Measurements from ENCODE around the gene CKS1B. TPM values are rescaled to one million over a fixed set of nuclear protein-coding genes. Genes with fewer than 3 reads are reported as not detected.

The CKS1B gene
- total RNA-seq, 2 experiments from 2014 or later: 197 to 205 TPM

- no peak for DNase-seq
- H3K9me3 Mint-ChIP-seq: no peaks in the 10 kb centered on the region
- CTCF ChIA-PET: interaction anchor here (1.0 to 9.8 kb wide), 9 partner anchors 9 to 460 kb away, joined by 3 to 144 read pairs (median 5); partner anchors contain the start of genes ADAM15, LENEP and PYGO2
- H3K36me3 Mint-ChIP-seq: peaks cover 21% of the 10 kb centered on the region
- POLR2A ChIA-PET: interaction anchor here (0.8 to 4.9 kb wide), 6 partner anchors 10 to 83 kb away, joined by 3 to 31 read pairs (median 4); partner anchors contain the start of genes FLAD1 and PMVK
- intact Hi-C loops (cut with micrococcal nuclease): no loop called here
- no peaks in the 10 kb centered on the region for H3K27me3 Mint-ChIP-seq
- H3K4me1 Mint-ChIP-seq (ENCODE audit: low read depth): peaks cover 45% of the 10 kb centered on the region
- H3K4me3 Mint-ChIP-seq: no peak overlapping the region
- peak overlapping the region; percentile 18 for H3K27ac Mint-ChIP-seq
These were observed 45.1 kb downstream of the CKS1B start for GRCh38 chr1:155019377-155020245.

- CTCF ChIA-PET: interaction anchor here (0.9 to 3.1 kb wide), 4 partner anchors 22 to 69 kb away, joined by 3 to 14 read pairs (median 4); partner anchors contain the start of gene ADAM15
- no peaks in the 10 kb centered on the region for H3K9me3 Mint-ChIP-seq
- no peak overlapping the region for H3K4me3 Mint-ChIP-seq
- H3K4me1 Mint-ChIP-seq (ENCODE audit: low read depth): peaks cover 25% of the 10 kb centered on the region
- H3K27me3 Mint-ChIP-seq: no peaks in the 10 kb centered on the region
- POLR2A ChIA-PET: no interaction called here
- peaks cover 8% of the 10 kb centered on the region for H3K36me3 Mint-ChIP-seq
- DNase-seq: no peak
- no peak overlapping the region for H3K27ac Mint-ChIP-seq
- intact Hi-C loops (cut with micrococcal nuclease): no loop called here
These were observed 47.9 kb downstream of the CKS1B start for GRCh38 chr1:155022136-155022926.

- Mint-ChIP-seq H3K27ac (no peak overlapping the region), H3K4me3 (no peak overlapping the region), H3K36me3 (peaks cover 6% of the 10 kb centered on the region), H3K4me1 (ENCODE audit: low read depth) (peaks cover 21% of the 10 kb centered on the region), H3K9me3 (no peaks in the 10 kb centered on the region), H3K27me3 (no peaks in the 10 kb centered on the region)
- DNase-seq: no peak
- CTCF ChIA-PET: interaction anchor here (0.9 to 3.1 kb wide), 3 partner anchors 22 to 39 kb away, joined by 3 to 14 read pairs (median 6); partner anchors contain the start of gene ADAM15
- POLR2A ChIA-PET: no interaction called here
- intact Hi-C loops (cut with micrococcal nuclease): no loop called here
These were observed 48.4 kb downstream of the CKS1B start for GRCh38 chr1:155022927-155023236.

GRCh38 chr1:155023627-155024026 lies 49.1 kb downstream of the CKS1B start:
- Mint-ChIP-seq H3K27ac (no peak overlapping the region), H3K4me3 (no peak overlapping the region), H3K36me3 (peaks cover 6% of the 10 kb centered on the region), H3K9me3 (no peaks in the 10 kb centered on the region), H3K27me3 (no peaks in the 10 kb centered on the region), H3K4me1 (ENCODE audit: low read depth) (peaks cover 18% of the 10 kb centered on the region)
- intact Hi-C loops (cut with micrococcal nuclease): no loop called here
- no peak for DNase-seq
- POLR2A ChIA-PET: no interaction called here
- CTCF ChIA-PET: interaction anchor here (1.5 kb wide), 1 partner anchor 28 kb away, joined by 6 read pairs; the partner anchor contains the start of gene ADAM15

- intact Hi-C loops (cut with micrococcal nuclease): no loop called here
- Mint-ChIP-seq H3K9me3 (no peaks in the 10 kb centered on the region), H3K4me3 (no peak overlapping the region), H3K36me3 (peaks cover 5% of the 10 kb centered on the region), H3K4me1 (ENCODE audit: low read depth) (peaks cover 11% of the 10 kb centered on the region), H3K27me3 (no peaks in the 10 kb centered on the region), H3K27ac (no peak overlapping the region)
- ChIA-PET POLR2A (no interaction called here), CTCF (no interaction called here)
- no peak for DNase-seq
These were observed 49.8 kb downstream of the CKS1B start for GRCh38 chr1:155024315-155024714.

- intact Hi-C loops (cut with micrococcal nuclease): no loop called here
- peaks cover 4% of the 10 kb centered on the region for H3K4me1 Mint-ChIP-seq (ENCODE audit: low read depth)
- no peaks in the 10 kb centered on the region for H3K27me3 Mint-ChIP-seq
- no peak overlapping the region for H3K27ac Mint-ChIP-seq
- POLR2A ChIA-PET: no interaction called here
- CTCF ChIA-PET: no interaction called here
- DNase-seq: no peak
- no peak overlapping the region for H3K4me3 Mint-ChIP-seq
- H3K9me3 Mint-ChIP-seq: no peaks in the 10 kb centered on the region
- H3K36me3 Mint-ChIP-seq: no peaks in the 10 kb centered on the region
These were observed 51.7 kb downstream of the CKS1B start for GRCh38 chr1:155026154-155026553.

- Mint-ChIP-seq H3K27ac (no peak overlapping the region), H3K27me3 (no peaks in the 10 kb centered on the region), H3K4me1 (ENCODE audit: low read depth) (peaks cover 4% of the 10 kb centered on the region), H3K9me3 (no peaks in the 10 kb centered on the region), H3K4me3 (no peak overlapping the region), H3K36me3 (no peaks in the 10 kb centered on the region)
- no peak for DNase-seq
- intact Hi-C loops (cut with micrococcal nuclease): no loop called here
- POLR2A ChIA-PET: no interaction called here
- CTCF ChIA-PET: interaction anchor here (2.7 kb wide), 1 partner anchor 18 kb away, joined by 8 read pairs; no protein-coding TSS in a partner anchor
These were observed 52.1 kb downstream of the CKS1B start for GRCh38 chr1:155026588-155026987.

Small RNA genes lying within 50 kb of the gene (microRNA-seq; reads per million reads assigned to microRNA genes)
- gene MIR4258 (ENCODE audit: borderline microRNAs expressed, borderline number of aligned reads, borderline replicate concordance): not detected

Other genes with a start within 250 kb of the CKS1B start
- gene KCNN3, start 104.4 kb upstream of the CKS1B start, total RNA-seq: under 1 TPM; 0.02 to 0.14 TPM
- 10 to 100 TPM; 51.2 to 54.0 TPM for gene PMVK, start 38.0 kb upstream of the CKS1B start, total RNA-seq
- gene PBXIP1, start 18.6 kb upstream of the CKS1B start, total RNA-seq: 10 to 100 TPM; 55.9 to 57.3 TPM
- gene PYGO2, start 12.9 kb upstream of the CKS1B start, total RNA-seq: 10 to 100 TPM; 31.5 to 32.4 TPM
- gene SHC1, start 3.9 kb upstream of the CKS1B start, total RNA-seq: 10 to 100 TPM; 43.4 to 46.5 TPM
- gene FLAD1, start 8.7 kb downstream of the CKS1B start, total RNA-seq: 10 to 100 TPM; 45.4 to 49.4 TPM
- gene LENEP, start 18.9 kb downstream of the CKS1B start, total RNA-seq: under 1 TPM; 0.36 to 0.56 TPM
- gene ZBTB7B, start 28.1 kb downstream of the CKS1B start, total RNA-seq: 100 to 1,000 TPM; 124 to 125 TPM
- 1 to 10 TPM; 1.1 to 1.3 TPM for gene DCST2, start 59.1 kb downstream of the CKS1B start, total RNA-seq
- gene DCST1, start 59.1 kb downstream of the CKS1B start, total RNA-seq: under 1 TPM in 1 of 2 experiments, not detected in 1; 0.14 TPM
- gene ADAM15, start 76.6 kb downstream of the CKS1B start, total RNA-seq: 10 to 100 TPM; 54.3 to 60.5 TPM
- gene EFNA4, start 89.1 kb downstream of the CKS1B start, total RNA-seq: 1 to 10 TPM; 5.0 to 6.1 TPM
- gene EFNA3, start 104.2 kb downstream of the CKS1B start, total RNA-seq: 1 to 10 TPM; 2.4 to 2.6 TPM
- gene EFNA1, start 153.2 kb downstream of the CKS1B start, total RNA-seq: under 1 TPM in 1 of 2 experiments, not detected in 1; 0.24 TPM
- 10 to 100 TPM; 60.1 TPM for gene SLC50A1, start 161.2 kb downstream of the CKS1B start, total RNA-seq
- gene DPM3, start 165.8 kb downstream of the CKS1B start, total RNA-seq: 10 to 100 TPM; 34.1 to 37.7 TPM
- 100 to 1,000 TPM; 138 to 146 TPM for gene KRTCAP2, start 198.6 kb downstream of the CKS1B start, total RNA-seq
- gene TRIM46, start 199.2 kb downstream of the CKS1B start, total RNA-seq: 1 to 10 TPM; 6.3 to 7.1 TPM
- gene THBS3, start 233.2 kb downstream of the CKS1B start, total RNA-seq: 10 to 100 TPM; 15.6 to 17.3 TPM
- 10 to 100 TPM; 45.2 to 47.9 TPM for gene MTX1, start 234.0 kb downstream of the CKS1B start, total RNA-seq

All from activated CD4-positive, alpha-beta memory T cell treated with anti-CD3 and anti-CD28 coated beads for 36 hours (primary cell).